GM19372 (cell line): ENCODE measurements around the gene ASTL.
"Not testable (repeated sequence)": the region's sequence is repeated elsewhere in the genome, so short reads cannot be mapped to it uniquely, and the experiment has no call there.

ENCODE experiments used
- ATAC-seq: cut with Tn5 transposase; IDR thresholded peaks from one replicate; pipeline ENCODE4 v1.9.1; 2021; ENCODE audit warnings: mild to moderate bottlenecking, low read depth, moderate library complexity; ENCODE audit not compliant: unreplicated experiment

The ASTL gene

GRCh38 chr2:96160366-96160765, 22.1 kb upstream of the ASTL start:
- not testable (repeated sequence) for ATAC-seq

- ATAC-seq, result no peak
Measured at GRCh38 chr2:96159084-96159830, 21.0 kb upstream of the ASTL start.

- no peak for ATAC-seq
Measured at GRCh38 chr2:96158554-96158940, 20.2 kb upstream of the ASTL start.

- peak; percentile 55 for ATAC-seq
Measured at GRCh38 chr2:96157649-96158553, 19.6 kb upstream of the ASTL start.

GRCh38 chr2:96156926-96157648, 18.8 kb upstream of the ASTL start:
- peak; percentile 40 for ATAC-seq

GRCh38 chr2:96156011-96156820, 17.9 kb upstream of the ASTL start:
- no peak for ATAC-seq

GRCh38 chr2:96154506-96155380, 16.4 kb upstream of the ASTL start:
- no peak for ATAC-seq

GRCh38 chr2:96153991-96154431, 15.7 kb upstream of the ASTL start:
- no peak for ATAC-seq

GRCh38 chr2:96153291-96153713, 15.0 kb upstream of the ASTL start:
- no peak for ATAC-seq

GRCh38 chr2:96152304-96153161, 14.2 kb upstream of the ASTL start:
- no peak for ATAC-seq

- ATAC-seq, result no peak
Measured at GRCh38 chr2:96151595-96152303, 13.4 kb upstream of the ASTL start.

- no peak for ATAC-seq
Measured at GRCh38 chr2:96150791-96151594, 12.7 kb upstream of the ASTL start.

GRCh38 chr2:96150007-96150640, 11.8 kb upstream of the ASTL start:
- ATAC-seq, result no peak

- ATAC-seq, result no peak
Measured at GRCh38 chr2:96148410-96149217, 10.3 kb upstream of the ASTL start.

- ATAC-seq, result no peak
Measured at GRCh38 chr2:96147593-96148201, 9.4 kb upstream of the ASTL start.
